OCI-M1 (cell line): ENCODE data around the gene XDH.

Experiments
- DNase-seq: peaks from one replicate; lab custom pipeline; 2025; lab: John Stamatoyannopoulos, UW

Gene XDH

DNA sequence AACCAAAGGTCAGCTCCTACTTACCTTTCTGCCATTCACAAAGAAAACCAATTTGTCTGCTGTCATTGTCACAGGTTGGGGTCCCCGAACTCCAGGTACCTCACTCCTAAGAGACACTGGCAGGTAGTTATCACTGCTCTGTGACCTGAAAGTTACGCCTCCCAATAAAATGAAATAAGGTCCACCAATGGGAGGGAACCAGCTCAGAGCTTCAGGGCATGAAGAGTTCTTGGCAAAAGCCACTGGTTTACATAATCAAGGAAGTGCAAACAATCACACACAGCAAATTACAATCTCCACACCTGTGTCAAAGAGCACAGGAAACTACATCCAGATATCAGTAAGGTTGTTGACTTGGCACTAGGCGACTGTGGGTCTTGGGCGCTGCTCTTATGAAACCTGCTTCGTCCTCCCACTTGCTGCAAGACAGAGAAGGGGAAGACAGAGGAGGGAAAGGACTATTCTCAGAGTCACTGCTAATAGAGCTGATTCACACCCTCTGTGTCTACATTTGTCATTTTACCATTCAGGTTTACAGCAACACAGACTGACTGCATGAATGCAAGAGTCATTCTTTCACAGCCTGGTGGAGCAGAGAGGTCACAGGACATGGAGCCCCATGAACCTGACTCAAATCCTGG is at the start of gene XDH:
Gene XDH, minus strand, starts transcription at position 142 of the 641 bp plus-strand sequence. Its CDS starts 76 bp downstream, at position 66.
- DNase-seq = no peak

DNA sequence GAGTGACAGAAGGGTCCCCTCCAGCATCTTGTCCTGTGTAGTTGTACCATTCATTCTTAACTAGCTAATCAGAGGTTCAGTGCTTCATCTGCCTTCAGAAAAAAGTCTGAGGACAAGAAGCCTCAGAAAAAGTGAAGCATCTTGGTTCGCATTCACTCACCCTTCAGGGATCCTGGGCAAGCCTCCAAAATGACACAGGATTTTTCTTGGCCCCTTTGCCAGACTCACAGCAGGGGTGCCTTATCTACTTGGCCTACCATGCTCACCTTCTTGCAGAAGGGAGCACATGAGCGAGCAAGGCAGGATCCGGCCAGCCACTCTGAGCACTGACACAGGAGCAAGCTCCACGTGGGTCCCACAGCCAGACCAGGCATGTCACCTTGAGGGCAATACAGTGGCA is 43.1 kb upstream of the XDH start:
- no peak for DNase-seq

DNA sequence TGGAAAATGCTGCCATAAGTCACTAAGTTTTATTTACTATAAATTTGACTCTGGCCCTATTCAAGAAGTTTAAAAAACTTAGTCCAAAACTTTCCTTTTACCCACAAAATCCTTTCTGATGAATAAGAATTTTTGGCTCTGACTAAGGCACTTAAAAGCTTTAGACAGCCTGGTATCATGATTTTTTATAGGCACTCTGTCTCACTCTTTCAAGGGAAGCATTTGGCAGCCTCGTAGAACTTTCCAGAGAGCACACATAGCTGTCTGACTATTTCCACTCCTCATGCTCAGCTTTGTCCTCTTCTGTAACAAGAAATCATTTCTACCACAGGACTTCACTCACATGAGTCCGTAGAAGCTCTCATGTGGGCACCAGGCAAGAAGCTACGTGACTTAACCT is 32.3 kb upstream of the XDH start:
- DNase-seq = no peak

DNA sequence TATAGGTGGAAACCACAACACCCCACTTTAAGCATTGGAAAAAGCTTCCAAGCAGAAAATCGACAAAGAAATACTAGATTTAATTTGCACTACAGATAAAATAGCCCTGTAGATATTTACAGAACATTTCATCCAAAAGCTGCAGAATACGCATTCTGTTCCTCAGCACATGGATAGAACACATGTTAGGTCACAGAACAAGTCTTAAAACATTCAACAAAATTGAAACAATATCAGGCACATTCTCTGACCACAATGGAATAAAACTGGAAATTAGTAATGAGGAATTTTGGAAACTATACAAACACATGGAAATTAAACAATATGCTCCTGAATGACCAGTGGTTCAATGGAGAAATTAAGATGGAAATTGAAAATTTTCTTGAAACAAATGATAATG is 27.8 kb upstream of the XDH start:
- no peak for DNase-seq

DNA sequence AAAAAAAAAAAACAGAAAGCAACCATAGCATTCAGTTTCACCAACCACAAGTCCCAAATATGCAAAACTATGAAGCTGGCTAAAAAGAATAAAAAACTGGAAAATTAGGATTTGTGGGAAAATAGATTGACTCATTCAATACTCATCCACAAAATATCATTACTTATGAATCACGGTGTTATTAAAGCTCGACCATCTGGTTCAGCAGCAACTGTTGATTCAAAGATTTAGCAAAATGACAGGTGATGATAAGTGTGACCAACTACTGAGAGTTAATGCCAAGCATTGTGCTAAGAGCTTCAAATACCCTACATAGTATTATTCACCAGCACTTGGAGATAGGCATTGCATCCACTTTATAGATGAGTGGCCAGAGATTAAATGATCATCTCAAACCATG is 26.2 kb upstream of the XDH start:
- no peak for DNase-seq

DNA sequence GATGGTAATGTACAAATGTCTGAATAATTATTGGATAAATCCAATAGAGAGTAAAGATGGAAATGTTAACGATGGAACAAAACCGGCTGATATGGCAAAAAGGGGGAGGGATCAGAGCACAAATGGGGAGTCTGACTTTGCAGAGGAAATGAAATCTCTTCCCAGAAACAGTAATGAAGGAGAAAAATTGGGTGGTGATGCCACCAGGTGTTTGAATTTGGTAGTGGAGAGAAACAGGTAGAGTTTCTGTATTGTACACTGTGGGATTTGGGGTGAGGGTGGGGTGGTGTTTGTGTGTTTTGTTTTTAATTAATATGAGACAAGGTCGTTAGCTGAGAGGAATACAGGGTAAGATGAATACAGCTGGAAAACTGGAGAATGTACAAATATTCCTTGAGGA is 20.4 kb upstream of the XDH start:
- peak; percentile 9 for DNase-seq

DNA sequence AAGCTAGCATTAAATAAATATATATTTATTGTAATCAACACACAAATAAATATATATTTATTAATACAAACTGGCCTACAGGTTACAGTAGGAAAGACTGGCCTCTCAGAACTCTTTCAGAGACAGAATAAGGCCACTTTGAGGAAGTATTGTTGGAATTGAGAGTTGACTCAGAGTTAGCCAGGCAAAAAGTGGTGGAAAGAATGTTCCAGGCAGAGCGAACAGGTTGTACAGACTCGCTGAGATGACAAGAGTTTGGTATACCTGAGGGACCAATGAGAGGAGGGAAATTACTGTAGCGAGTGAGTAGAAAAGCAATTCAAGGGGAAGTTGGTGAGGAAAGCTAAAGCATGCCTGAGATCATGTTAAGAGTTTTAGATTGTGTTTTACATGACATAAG is 19.0 kb upstream of the XDH start:
- DNase-seq = no peak

DNA sequence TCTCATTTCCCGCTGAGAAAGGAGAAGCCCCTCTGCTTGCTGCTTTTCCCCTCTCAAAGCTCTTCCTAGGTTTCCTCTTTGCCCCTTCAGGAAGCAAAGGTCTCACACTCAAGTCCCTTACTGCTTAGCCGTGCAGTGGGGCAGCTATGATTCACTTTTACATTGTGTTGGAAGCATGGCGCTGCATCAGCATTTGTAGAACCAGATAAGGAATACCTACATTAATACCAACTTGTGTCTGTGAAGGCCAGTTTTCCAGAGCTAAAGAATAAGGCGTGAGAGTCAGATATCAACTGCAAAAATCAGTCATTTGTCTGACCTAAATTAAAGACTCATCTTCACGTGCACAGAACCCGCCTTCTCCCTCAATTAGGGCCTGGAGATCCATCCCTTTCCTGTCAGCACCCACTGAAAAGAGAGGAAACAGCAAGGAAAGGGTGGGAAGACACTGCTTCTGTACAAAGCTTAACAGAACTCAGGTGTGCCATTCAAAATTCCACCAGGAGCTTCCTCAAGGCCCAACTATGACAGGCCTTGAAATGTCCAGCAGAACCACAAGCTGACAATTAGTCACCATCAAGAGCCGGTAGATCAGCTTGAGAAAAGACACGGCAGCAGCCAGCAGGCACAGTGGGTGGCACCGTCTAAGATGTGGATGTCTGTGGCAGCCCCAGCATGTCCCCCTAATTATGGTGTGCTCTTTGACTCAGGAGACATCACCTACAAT is 16.1 kb upstream of the XDH start:
- no peak for DNase-seq

DNA sequence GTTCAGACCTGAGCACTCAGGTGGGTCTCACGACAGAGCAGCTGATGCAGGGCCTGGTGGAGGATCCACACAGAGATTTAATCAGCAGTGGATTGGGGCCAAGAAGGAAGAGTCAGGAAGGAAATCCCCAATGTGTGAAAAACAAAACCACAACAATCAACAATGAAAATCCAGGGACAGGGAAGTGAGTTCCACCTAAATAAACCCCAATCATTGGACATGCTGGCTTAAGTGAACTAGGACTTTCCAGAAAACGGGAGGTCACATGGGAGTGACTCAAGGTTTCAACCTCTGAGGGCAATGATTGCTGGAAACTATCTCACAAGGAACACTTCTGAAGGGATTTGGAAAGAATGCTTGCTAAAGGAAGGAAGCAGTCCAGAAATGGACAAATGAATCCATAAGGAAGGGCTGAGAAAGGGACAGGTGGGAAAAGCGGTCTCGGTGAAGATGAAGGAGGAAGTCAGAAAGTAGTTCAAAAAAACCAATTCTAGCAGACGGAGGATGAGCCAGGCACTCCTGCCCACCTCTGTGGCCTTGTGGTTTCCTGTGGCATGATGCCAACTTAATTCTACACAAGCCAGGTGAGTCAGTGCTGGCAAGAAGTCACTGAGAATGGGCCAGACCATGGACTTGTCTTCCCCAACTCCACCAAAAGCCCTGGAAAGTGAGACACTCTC is 15.4 kb upstream of the XDH start:
- no peak for DNase-seq

DNA sequence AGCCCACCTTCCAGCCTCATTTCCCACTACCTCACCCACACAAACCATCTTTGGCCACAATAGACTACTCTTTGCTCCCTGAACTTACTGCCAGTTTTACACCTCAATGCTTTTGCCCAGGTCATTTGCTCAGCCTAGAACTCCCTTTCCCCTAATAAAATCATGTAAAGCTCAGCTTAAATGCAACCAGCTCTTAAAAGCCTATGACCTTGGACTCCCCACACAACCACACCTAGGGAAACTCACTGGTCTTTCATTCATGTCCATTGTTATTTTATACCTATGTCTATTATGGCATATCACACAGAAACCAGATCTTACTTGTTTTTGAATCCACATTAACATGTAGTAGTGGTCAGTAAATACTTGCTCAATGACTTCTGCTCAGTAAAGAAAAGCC is 14.5 kb upstream of the XDH start:
- no peak for DNase-seq

DNA sequence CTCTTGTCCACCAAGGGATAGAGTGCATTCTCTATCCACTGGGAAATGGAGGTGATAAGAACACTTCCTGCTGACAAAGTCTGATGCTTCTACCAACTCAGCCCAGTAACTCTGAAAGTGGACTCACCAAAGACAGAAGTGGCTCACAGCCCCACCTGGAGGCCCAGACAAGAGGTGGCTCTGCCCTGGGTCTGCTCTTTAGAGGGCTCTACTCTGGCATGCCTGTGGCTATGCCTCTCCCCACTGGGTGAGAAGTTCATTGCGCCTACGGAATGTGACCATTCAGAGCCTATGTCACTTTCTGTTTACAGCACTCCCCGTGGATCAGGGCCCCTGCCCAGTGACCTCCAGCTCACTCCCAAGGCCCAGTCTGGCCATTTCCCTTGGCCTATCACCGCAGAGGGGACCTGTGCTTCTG is 13.5 kb upstream of the XDH start:
- DNase-seq = no peak

DNA sequence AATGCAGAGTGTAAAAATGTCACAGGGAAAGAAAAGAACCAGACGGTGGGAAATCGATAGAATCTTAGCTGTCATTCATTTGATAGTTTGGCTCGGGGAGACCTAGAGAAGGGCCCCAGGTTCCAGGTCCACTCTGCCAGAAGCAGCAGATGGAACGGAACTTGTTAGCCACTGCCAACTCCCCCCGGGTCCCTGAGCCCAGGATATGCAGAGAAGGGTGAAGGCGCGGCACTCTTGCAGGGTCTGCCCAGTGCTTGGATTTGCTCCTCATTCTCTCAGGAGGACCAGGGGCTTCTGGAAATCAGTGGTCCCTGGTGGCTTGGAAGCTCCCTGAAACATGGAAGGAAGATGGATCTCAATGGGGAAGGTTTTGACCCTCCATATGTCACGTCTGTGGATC is 11.6 kb upstream of the XDH start:
- DNase-seq = no peak

DNA sequence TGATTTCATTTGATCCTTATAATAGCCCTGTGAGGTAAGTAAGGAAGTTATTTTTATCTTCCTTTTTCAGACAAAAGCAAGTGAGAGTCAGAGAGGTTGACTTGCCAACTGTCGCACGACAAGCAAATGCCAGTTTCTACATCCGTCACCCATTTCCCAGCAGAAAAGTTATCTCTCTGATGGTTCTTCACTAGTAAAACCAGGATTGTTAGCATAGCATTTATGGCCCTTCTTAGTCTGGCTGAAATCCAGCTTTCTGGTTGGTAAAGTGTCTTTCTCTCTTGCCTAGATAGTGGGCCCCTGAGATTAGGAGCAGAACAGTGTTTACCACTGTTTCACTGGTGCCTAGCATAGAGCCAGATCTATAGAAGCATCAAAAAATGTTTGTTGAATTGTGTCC is 7.1 kb upstream of the XDH start:
- no peak for DNase-seq

DNA sequence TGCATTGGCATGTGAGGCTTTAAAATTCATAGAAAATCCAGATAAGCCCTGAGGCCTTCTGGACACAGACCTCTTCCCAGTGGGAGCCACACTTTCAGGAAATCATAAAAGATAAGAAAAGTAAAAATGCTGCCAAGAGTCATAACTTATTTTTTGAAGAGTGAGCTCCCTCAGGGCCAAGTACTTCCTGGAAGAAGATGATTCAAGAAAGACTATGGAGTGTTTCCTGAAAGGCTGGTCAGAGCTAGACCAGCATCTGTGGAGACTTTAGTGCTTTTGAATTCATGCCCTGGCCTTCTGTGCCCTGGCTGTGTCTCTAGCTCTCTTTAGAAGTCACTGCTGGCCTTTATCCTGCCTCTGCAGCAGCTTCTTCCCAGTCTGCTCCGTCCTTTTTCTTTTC is 6.4 kb upstream of the XDH start:
- DNase-seq = no peak

DNA sequence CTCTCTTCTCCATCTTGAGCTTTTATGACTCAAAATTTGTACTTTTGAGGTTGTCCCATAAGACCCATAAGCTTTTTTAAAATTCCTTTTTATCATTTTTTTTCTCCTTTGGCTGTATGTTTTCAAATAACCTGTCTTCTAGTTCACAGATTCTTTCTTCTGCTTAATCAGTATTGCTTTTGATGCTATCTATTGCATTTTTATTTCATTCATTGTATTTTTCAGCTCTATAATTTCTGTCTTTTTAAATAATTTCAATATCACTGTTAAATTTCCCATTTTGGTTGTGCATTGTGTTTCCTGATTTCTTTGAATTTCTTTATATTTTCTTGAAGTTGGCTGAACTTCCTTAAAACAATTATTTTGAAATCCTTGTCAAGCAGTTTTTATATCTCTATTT is 4.8 kb upstream of the XDH start:
- peak; percentile 17 for DNase-seq

DNA sequence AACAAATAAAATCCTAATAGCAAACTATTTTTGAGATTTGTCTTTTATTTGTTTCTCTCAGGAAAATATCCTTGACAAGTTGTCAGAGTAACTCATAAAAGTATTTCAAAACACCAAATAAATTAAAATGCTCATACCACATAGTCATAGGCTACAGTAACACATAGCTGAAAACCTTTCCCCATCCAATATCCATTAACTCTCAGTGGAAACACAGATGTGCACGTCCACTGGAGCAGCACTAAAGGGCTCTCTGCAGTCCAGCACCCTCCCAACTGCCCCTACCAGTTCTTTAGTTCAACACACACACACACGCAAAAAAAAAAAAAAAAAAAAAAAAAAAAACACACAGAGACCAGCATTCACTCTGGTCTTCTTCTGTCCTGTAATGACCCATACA is 879 bp upstream of the XDH start:
- DNase-seq = no peak

DNA sequence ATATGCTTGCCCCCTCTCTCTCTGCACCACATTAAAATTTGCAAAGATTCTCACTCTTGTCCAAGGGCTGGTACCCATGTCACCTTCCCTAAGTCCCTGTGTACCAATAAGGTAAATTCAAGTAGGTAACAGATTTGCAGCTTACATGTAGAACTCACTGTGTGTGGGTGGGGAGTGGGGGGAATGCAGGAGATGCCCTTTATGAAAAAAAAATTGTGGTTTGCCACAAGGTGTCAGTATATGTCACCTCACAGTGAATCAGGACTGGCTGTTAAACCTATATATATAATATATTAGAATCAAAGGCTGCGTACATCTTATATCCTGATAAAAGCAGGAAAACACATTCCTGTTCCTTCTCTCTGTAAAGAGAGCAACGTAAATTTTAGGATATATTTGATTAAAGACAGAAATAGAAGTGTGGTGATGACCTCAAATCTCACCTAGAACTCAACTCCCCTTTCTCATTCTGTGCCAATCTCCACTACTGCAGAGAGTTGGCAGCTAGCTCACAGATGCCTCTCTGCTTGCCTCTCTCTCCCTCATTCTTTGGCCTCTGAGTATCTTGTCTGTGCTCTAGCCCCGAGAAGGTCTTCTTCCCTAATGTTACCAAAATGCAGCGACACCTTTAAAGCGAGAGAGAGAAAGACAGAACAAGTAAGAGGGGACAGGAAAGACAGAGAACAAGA is 536 bp downstream of the XDH start:
- DNase-seq = peak; percentile 21

DNA sequence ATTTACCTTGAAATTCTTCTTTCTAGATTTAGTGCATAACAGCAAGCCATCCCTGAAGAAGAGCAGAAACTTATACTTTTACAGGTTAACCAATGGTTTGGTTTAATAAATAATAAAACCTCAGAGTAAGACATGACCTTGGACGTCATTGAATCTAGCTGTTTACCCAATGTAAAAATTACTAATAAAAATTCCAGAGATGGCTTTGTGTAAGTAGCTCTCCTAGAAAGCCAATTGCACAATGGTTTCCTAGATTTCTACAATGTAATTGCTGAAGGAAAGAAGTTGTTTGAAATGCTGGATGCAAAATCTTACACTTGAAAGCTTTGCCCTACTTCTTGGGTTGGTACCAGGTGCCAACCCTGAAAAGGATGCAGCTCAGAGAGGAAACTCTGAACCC is 1.5 kb downstream of the XDH start:
- DNase-seq = no peak

DNA sequence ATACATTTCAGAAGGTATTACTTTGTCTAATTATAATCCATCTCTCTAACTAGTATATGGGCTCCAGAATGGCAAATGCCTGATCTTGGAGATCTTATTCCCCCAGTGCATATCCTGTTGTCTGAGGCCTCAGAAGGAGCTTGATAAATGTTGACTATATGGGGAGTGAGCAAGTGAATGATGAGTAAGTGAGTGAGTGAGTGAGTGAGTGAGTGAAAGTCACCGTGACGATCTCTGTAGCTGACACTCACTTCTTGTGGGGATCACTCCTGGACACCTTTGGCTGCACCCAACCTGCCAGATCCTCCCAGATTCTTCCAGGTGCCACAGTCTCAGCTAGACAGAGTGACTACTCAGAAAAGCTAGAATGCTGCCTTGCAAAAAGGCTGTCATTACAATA is 2.8 kb downstream of the XDH start:
- no peak for DNase-seq

DNA sequence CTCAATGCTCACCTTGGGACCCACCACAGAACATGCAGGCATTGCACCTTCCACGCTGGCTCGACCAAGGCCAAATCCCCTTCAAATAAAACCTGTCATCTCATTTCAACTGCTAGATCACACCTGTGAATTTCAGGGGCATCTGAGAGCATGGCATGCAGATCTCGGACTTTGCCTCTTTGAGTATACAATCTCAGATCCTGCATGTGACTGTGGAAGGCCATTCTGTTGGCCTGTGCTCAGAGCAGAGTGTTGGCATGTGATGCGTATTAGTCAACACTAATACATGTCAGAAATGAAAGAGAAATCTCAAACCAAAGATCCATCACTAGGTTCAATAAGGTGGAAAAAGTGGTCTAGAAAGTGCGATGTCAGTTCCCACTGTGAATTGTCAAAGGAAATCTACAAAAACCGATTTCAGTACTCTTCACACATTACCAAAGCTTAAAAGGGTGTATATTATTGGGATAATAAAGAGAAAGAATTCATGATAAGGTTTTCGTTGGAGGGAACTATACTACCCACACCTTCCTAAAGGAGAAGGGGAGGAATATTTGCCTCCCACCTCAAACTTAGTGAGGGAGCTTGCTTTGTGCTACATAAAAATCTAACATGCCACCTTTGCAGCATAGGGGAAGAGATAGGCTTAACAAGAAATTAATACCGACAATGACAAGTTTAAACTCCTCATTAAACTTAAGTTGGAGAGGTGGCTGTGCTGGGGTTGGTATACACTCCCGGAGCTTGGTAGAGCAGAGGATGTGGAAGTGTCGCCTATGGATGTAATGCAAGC is 7.8 kb downstream of the XDH start:
- no peak for DNase-seq

DNA sequence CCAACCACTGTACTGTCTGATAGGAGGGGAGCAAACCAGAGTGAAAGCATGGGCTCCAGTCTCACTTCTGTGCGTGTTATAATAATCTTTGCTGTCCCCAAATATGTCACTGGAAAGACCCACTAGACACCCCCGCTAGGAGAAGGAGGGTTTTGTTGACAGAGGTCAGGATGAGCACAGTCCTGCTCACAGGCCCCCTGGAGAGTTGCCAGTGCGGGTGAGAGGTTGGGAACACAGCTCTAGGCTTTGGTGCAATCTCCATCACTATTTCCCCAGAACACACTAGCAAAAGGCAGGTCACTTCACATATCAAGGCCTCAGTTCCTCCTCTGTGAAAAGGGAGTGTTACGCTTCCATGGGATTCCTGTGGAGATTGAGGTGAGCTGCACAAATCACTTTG is 9.7 kb downstream of the XDH start:
- no peak for DNase-seq

DNA sequence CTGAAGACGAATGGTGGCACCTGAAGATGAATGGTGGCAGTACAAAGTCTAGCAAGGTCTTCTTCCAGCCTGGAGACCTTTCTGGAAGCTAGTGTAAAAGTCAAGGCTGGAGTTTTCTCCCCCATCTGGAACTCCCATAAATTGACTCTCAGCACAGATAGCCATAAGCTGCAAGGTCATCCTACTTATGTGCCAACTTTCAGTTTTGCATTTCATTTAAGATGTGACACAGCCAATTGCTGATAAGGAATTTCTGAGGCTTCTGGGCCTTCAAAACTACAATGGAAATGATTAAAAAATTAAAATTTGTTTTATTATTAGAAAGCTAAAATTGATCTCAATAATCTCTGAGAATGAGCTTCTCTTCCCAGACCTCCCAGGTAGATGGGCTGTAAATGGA is 10.2 kb downstream of the XDH start:
- peak; percentile 77 for DNase-seq
